ENCODE results near the gene RABGGTA.

RABGGTA gene

GRCh38 chr14:24304019-24304387, 32.6 kb upstream of the RABGGTA start:
- no peak for DNase-seq

- no peak for DNase-seq
These were observed 29.1 kb upstream of the RABGGTA start for GRCh38 chr14:24300326-24300980.

GRCh38 chr14:24299255-24300191, 28.1 kb upstream of the RABGGTA start, which contains the start of the genes DHRS1 and NOP9:
Gene DHRS1 (minus strand): TSS chr14:24299780. CDS start chr14:24299106, 674 bp downstream.
Gene NOP9 (plus strand): TSS chr14:24299850. CDS start chr14:24299955, 105 bp downstream.
- peak; percentile 92 for DNase-seq

- no peak for DNase-seq
These were observed 27.5 kb upstream of the RABGGTA start for GRCh38 chr14:24298892-24299254.

GRCh38 chr14:24297190-24297964, 26.0 kb upstream of the RABGGTA start:
- DNase-seq = no peak

GRCh38 chr14:24296341-24297157, 25.2 kb upstream of the RABGGTA start:
- DNase-seq = peak; percentile 73

DNA sequence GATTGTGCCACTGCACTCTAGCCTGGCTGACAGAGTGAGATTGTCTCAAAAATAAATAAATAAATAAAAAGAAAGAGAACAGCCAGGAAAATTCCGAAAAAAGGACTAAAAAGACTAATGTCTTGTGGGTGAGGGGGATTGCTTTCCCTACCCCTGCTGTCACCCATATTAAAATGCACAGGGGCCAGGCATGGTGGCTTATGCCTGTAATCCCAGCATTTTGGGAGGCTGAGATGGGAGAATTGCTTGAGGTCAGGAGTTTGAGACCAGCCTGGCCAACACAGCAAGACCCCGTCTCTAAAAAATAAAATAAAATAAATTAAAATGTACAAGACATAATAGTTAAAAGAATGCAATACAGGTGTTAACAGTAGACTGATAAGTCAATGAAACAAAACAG, 22.1 kb upstream of the RABGGTA start:
- DNase-seq = no peak

DNA sequence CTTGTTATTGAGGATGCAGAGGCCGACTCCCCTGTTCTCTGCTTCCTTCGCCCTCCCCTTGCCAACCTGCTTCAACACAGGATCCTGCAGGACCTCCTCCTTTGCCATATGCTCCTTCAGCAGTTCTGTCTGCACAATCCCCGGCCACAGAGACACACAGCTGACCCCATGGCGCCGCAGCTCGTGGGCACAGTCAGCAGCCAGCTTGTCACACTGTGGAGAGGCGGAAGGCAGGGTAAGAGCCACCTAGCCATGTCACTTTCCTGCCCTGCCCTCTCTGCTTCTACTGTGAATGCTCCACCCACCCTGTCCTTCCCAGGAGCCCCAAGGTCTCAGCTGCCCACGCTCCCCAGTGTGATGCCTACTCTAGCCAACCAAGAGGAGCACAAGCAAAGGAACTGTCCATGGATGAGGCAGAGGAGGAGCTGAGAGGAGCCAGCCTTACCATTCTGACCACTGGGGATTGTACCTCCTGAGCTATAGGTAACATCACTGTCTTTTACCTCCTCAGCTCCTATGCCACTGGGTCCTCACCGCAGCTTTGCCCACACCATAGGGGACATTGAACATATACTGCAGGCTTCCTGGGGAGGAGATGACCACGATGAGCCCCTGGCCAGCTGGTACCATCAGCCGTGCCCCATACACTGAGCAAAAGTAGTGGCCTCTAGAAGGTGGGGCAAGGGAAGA, 20.9 kb upstream of the RABGGTA start:
- no peak for DNase-seq

GRCh38 chr14:24291446-24292117, 20.2 kb upstream of the RABGGTA start:
- no peak for DNase-seq

DNA sequence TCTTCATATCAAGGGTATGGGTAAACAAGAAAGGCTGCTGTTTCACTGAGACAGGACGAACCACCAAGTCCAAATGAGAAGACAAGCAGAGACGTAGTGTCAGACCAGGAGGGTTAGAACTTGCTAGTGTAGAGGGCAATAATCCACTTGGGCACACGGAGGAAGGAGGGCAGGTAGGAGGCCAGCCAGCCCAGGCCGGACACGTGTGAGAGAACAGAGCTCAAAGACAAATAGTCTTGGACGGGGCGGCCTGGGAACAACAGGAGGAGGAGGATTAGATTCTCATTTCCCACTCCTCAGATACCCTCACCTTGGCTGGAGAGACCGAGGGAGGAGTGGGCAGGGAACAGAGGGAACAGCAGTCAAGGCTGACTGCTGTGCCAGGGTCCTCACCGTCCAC, 19.3 kb upstream of the RABGGTA start:
- no peak for DNase-seq

DNA sequence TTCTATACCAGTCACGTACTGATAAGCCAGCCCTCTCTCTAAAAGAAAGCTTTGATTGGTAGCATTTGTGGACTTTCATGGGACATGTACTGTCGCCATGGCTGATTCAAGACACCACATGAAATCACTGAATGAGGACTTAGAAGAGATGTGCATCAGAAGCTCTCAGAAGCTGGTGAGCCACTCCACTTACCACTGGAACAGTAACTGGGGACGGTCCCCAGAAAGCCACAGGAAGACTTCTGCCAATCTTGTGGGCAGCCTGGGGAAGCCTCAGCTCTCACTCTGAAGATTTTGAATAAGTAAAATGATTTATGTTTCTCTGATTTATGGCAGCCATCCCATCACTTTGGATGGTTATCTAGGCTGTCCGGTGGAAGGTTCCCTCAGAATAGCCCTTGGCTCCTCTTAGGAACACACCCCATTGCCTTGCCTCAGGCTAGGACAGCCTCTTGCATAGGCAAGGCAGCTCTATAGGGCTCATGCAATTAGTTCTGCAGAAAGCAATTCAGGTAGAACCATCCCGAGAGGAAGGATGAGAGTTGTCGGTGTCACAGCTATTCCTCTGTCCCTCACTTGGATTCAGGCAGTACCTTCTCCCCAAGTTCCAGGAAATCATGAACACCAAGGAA, 18.4 kb upstream of the RABGGTA start:
- DNase-seq = no peak

GRCh38 chr14:24286996-24287395, 15.6 kb upstream of the RABGGTA start:
- no peak for DNase-seq

DNA sequence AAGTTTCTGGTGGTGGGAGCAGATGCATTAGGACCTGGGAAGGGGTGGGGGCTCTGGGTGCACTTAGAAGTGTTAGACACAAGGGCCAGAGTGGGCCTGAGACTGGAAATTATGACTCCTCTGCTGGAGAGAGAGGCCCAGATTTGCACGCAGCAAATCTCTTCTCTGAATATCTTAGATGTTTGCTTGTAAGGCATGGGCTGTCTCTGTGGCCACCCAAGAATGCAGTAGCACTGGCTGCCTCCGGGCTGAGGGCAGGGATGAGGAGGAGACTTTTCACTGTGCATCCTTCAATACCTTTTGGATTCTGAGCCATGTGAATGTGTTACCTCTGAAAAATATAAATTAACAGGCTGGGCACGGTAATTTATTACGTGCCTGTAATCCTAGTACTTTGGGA, 14.0 kb upstream of the RABGGTA start:
- DNase-seq = no peak

GRCh38 chr14:24284501-24285035, 13.2 kb upstream of the RABGGTA start:
- DNase-seq = no peak

GRCh38 chr14:24283796-24284460, 12.5 kb upstream of the RABGGTA start:
- no peak for DNase-seq

DNA sequence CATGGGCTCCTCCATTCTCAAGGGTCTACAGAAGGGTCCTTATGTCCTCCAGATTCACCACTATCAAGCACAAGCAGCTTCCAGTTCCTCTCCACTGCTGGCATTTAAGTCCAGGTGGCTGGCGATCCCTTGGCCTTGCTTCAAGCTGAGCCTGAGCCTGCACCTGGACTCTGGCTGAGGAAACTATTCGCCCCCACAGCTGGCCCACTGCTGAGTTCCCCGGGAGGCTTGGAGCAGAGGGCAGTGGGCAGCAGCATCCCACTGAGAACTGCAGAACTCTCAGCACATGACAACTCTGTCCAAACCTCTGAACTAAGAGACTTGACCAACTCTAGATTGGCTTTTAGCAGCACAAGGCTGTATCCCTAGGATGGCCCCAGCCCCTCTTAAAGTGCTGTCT, 11.3 kb upstream of the RABGGTA start:
- DNase-seq = no peak

DNA sequence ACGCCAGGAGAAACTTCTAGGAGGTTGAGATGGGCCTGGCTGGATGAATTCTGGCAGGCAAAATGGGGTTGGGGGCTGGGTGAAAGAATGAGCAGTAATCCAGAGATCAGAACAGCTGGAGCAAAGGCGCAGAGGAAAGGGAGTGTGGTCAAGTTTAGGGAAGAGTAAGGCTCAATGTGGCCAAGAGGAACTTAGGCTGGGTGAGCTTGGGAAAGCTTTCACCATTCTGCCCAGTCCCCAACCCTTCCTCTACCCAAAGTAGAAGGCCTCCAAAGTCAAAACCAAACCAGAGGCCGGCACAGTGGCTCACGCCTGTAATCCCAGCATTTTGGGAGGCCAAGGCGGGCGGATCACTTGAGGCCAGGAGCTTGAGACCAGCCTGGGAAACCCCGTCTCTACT, 10.2 kb upstream of the RABGGTA start:
- DNase-seq = no peak

DNA sequence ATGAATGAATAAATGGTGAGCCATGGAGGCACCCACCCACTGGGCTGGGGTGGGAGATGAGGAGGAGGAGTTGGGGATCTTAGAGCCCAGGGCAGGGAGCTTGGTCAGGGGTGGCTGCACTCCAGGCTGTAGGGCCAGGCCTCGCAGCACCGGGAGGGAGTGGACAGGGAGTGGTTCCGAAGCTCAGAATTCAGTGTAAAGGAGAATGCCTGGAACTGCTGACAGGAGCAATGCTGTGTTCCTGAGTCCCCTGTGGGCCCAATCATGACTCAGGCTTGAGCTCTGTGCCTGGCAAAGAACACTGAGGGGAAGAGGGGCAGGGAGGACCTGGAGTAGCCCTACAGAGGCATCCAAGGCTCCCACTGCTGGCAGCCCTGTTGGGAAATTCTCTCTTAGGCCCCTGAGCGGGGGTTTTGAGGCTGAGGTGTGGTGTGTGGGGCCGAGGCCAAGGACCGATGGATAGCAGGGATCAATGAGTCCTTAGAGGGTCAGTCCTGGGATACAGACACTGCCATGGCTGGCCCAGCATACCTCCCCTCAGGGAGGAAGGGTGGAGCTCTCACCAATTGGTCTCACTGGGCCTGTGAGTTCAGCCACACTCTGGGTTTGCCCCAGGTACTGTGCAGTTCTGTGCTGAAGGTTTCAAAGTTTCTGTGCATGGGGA, 9.5 kb upstream of the RABGGTA start:
- DNase-seq = no peak
